Endothelial cell of umbilical vein (primary cell): ENCODE data around the gene TBC1D10A. TPM values are rescaled to one million over a fixed set of nuclear protein-coding genes. Genes with fewer than 3 reads are reported as not detected.

Experiments
- BruUV-seq: library from RNA; stranded (reverse); fragments of 400-500 nt; replicated peaks from 2 replicates; lab custom pipeline; 2021; lab: Mats Ljungman, UMichigan
- CTCF ChIA-PET: fragments of 300-600, 350-600 bp; sonication (Branson Sonifier 250); formaldehyde crosslinking; loops from one replicate; lab custom pipeline; 2021; ENCODE audit warnings: antibody characterized with exemption, inconsistent platforms; lab: Charles Lee
- POLR2A ChIA-PET: fragments of 300-600, 350-600 bp; sonication (Branson Sonifier 250); formaldehyde crosslinking; loops from one replicate; lab custom pipeline; 2021; ENCODE audit warnings: antibody characterized with exemption, inconsistent platforms; lab: Charles Lee
- DNase-seq: peaks from one replicate; pipeline ENCODE4 v3.0.0-alpha.2; 2011; ENCODE audit warnings: low read depth, low spot score
- FAIRE-seq: peaks from 2 replicates; lab custom pipeline; 2011; peaks lifted over from hg19 to GRCh38; lab: Jason Lieb, UNC
- H2AFZ ChIP-seq: 2 replicates; pipeline ENCODE4 v1.6.0; 2012; ENCODE audit warnings: low read depth, low read length, control low read depth, inconsistent platforms
- H3K27ac ChIP-seq: 2 replicates; pipeline ENCODE4 v1.5.1; 2011; ENCODE audit warnings: low read depth, mild to moderate bottlenecking, control low read depth, low read length, moderate library complexity; ENCODE audit not compliant: insufficient read depth
- H3K27me3 ChIP-seq, 2 experiments: 2 replicates each; pipeline versions ENCODE4 v1.6.0 to v1.6.1; 2011; ENCODE audit warnings: low read length in 2 of 2, mixed read lengths in 1 of 2; ENCODE audit not compliant: control insufficient read depth in 2 of 2, insufficient read depth in 2 of 2
- H3K36me3 ChIP-seq, 2 experiments: 2 replicates in 1 of 2; 3 replicates in 1 of 2; pipeline ENCODE4 v1.5.1; 2011; ENCODE audit warnings: low read length in 2 of 2, mild to moderate bottlenecking in 1 of 2, moderate library complexity in 1 of 2; ENCODE audit not compliant: control insufficient read depth in 2 of 2, insufficient read depth in 2 of 2; ENCODE audit errors: extremely low read depth in 1 of 2
- H3K4me1 ChIP-seq: 3 replicates; pipeline ENCODE4 v1.5.1; 2011; ENCODE audit warnings: mild to moderate bottlenecking, low read length; ENCODE audit not compliant: control insufficient read depth, insufficient read depth; ENCODE audit errors: extremely low read depth
- H3K4me2 ChIP-seq: 2 replicates; pipeline ENCODE4 v1.6.1; 2011; ENCODE audit warnings: low read length, control low read depth, mixed read lengths; ENCODE audit not compliant: insufficient read depth
- H3K4me3 ChIP-seq, 3 experiments: fragments of 200-600 bp in 1 of 3; sonication (generic), shearing (Covaris generic) in 1 of 3; replicated peaks in 1 of 3; 2 replicates each; pipeline ENCODE4 v1.5.1; 2011 to 2016; ENCODE audit warnings: control low read depth in 3 of 3, low read length in 3 of 3, mild to moderate bottlenecking in 2 of 3, inconsistent platforms in 1 of 3, low read depth in 1 of 3, moderate library complexity in 1 of 3; ENCODE audit not compliant: insufficient read depth in 1 of 3
- H3K79me2 ChIP-seq: 2 replicates; pipeline ENCODE4 v1.6.0; 2012; ENCODE audit warnings: low read length, inconsistent platforms; ENCODE audit not compliant: control insufficient read depth, insufficient read depth
- H3K9ac ChIP-seq: replicated peaks from 2 replicates; pipeline ENCODE3; 2011; ENCODE audit warnings: low read length, control low read depth; ENCODE audit not compliant: insufficient read depth; ENCODE audit errors: extremely low read depth
- H3K9me1 ChIP-seq: replicated peaks from 3 replicates; pipeline ENCODE4 v1.6.0; 2011; ENCODE audit warnings: mild to moderate bottlenecking, low read length; ENCODE audit not compliant: control insufficient read depth, insufficient read depth; ENCODE audit errors: extremely low read depth
- H3K9me3 ChIP-seq: replicated peaks from 2 replicates; pipeline ENCODE4 v1.5.1; 2012; ENCODE audit warnings: low read length, inconsistent platforms; ENCODE audit not compliant: control insufficient read depth, insufficient read depth
- H4K20me1 ChIP-seq: replicated peaks from 2 replicates; pipeline ENCODE3; 2011; ENCODE audit warnings: mild to moderate bottlenecking, low read length; ENCODE audit not compliant: control insufficient read depth, insufficient read depth; ENCODE audit errors: extremely low read depth
- CTCF ChIP-seq, 2 donors: IDR thresholded peaks; 1 replicate in 1 of 2; 2 replicates in 1 of 2; pipeline ENCODE4 v1.5.1; 2011; ENCODE audit warnings: low read length in 2 of 2, mild to moderate bottlenecking in 2 of 2, moderate library complexity in 2 of 2, control low read depth in 1 of 2, inconsistent platforms in 1 of 2, low read depth in 1 of 2; ENCODE audit not compliant: insufficient read depth in 1 of 2; ENCODE audit errors: extremely low read depth in 1 of 2
- EZH2 ChIP-seq: IDR thresholded peaks from 2 replicates; pipeline ENCODE4 v1.6.1; 2012; ENCODE audit warnings: borderline replicate concordance, low read depth, mild to moderate bottlenecking, moderate library complexity, low read length, inconsistent platforms; ENCODE audit not compliant: severe bottlenecking
- FOS ChIP-seq: IDR thresholded peaks from 2 replicates; pipeline ENCODE4 v1.6.1; 2011; ENCODE audit warnings: mild to moderate bottlenecking, low read length, moderate library complexity, borderline replicate concordance; ENCODE audit not compliant: insufficient read depth
- GATA2 ChIP-seq: IDR thresholded peaks from 2 replicates; pipeline ENCODE4 v1.7.0; 2011; ENCODE audit warnings: low read depth, mild to moderate bottlenecking, moderate library complexity, mixed read lengths, low read length; ENCODE audit not compliant: insufficient read length, insufficient read depth
- JUN ChIP-seq: IDR thresholded peaks from 2 replicates; pipeline ENCODE4 v1.6.1; 2011; ENCODE audit warnings: borderline replicate concordance, low read depth; ENCODE audit not compliant: insufficient read length, insufficient read depth
- MAX ChIP-seq: IDR thresholded peaks from 2 replicates; pipeline ENCODE4 v1.6.1; 2011; ENCODE audit not compliant: insufficient read depth, insufficient read length
- MYC ChIP-seq: IDR thresholded peaks from one replicate; pipeline ENCODE4 v1.6.1; 2011; ENCODE audit warnings: mild to moderate bottlenecking, low read depth, low read length
- POLR2A ChIP-seq: IDR thresholded peaks from 2 replicates; pipeline ENCODE4 v1.6.1; 2012; ENCODE audit warnings: low read depth, mild to moderate bottlenecking, control low read depth, low read length
- POLR2AphosphoS5 ChIP-seq: IDR thresholded peaks from 2 replicates; pipeline ENCODE4 v1.6.1; 2012; ENCODE audit warnings: low read depth, mild to moderate bottlenecking, control low read depth, low read length, moderate library complexity; ENCODE audit not compliant: insufficient read depth
- dilution Hi-C: fragments of 300-500 bp; cut with MboI; formaldehyde crosslinking; loops from one replicate; pipeline ENCODE4 v1.15.0; 2019; ENCODE audit warnings: low sequenced_read_pairs; ENCODE audit not compliant: extremely low pct_ligation_motif_present
- intact Hi-C: fragments of 100-400 bp; cut with micrococcal nuclease; formaldehyde crosslinking; loops from one replicate; pipeline ENCODE4 v1.10.0; 2022
- polyA plus RNA-seq, 4 experiments: library from polyadenylated mRNA; depleted of rRNA in 3 of 4; stranded (reverse) in 3 of 4; unstranded in 1 of 4; fragments of >200 nt; gene quantifications; 2 replicates each; pipeline versions ENCODE4 v1.2.1 to v1.2.3, GENCODE V29; 2011 to 2012; ENCODE audit warnings: missing spikeins in 1 of 4
- total RNA-seq: library from RNA; stranded (reverse); gene quantifications from 2 replicates; pipeline ENCODE4 v1.2.3, GENCODE V29; 2021

Gene TBC1D10A
- total and polyA plus RNA-seq, 2 donors (not counting 3 experiments of a cell fraction or from before 2014, with no cell fraction given), result 10.0 to 11.9 TPM

GRCh38 chr22:30296833-30297232 lies 29.9 kb downstream of the TBC1D10A start:
- Histone ChIP-seq H3K79me2 (no peaks in the 10 kb centered on the region), H3K27ac (no peak overlapping the region), H2AFZ (no peak overlapping the region), H3K27me3 (no peaks in the 10 kb centered on the region), H3K36me3 (peaks cover 0 to 30% of the 10 kb centered on the region in 2 experiments), H3K4me1 (peaks cover 4% of the 10 kb centered on the region), H3K4me2 (no peak overlapping the region), H3K9me3 (no peaks in the 10 kb centered on the region), H3K9ac (no peak overlapping the region), H3K9me1 (no peaks in the 10 kb centered on the region), H3K4me3 (no peak overlapping the region), H4K20me1 (no peaks in the 10 kb centered on the region)
- FAIRE-seq, result no peak
- intact Hi-C loops (no loop called here), dilution Hi-C loops (no loop called here)
- BruUV-seq, result no TSS peak
- TF ChIP-seq EZH2, result no peak
- TF ChIP-seq MAX, result no peak
- no peak for TF ChIP-seq POLR2AphosphoS5
- no peak for TF ChIP-seq CTCF (IDR thresholded peaks at IDR 0.05; ENCODE audit: extremely low read depth in 1 of 2, insufficient read depth in 1 of 2, low read depth in 1 of 2, low read length in 2 of 2)
- no peak for TF ChIP-seq MYC
- no peak for TF ChIP-seq POLR2A
- TF ChIP-seq GATA2, result no peak
- TF ChIP-seq JUN, result no peak
- TF ChIP-seq FOS, result no peak
- no peak for DNase-seq
- ChIA-PET CTCF (interaction anchor here (1.4 kb wide), 1 partner anchor 11 kb away, joined by 5 read pairs; no protein-coding TSS in a partner anchor), POLR2A (interaction anchor here (0.6 kb wide), 1 partner anchor 218 kb away, joined by 6 read pairs; no protein-coding TSS in a partner anchor)
